GM21737 (cell line): ENCODE measurements around the gene OR5M11.
"Not testable (repeated sequence)": the region's sequence is repeated elsewhere in the genome, so short reads cannot be mapped to it uniquely, and the experiment has no call there.

Experiments
- ATAC-seq: cut with Tn5 transposase; IDR thresholded peaks from one replicate; pipeline ENCODE4 v1.9.1; 2021; ENCODE audit warnings: mild to moderate bottlenecking, moderate library complexity; ENCODE audit not compliant: unreplicated experiment

Gene OR5M11

DNA sequence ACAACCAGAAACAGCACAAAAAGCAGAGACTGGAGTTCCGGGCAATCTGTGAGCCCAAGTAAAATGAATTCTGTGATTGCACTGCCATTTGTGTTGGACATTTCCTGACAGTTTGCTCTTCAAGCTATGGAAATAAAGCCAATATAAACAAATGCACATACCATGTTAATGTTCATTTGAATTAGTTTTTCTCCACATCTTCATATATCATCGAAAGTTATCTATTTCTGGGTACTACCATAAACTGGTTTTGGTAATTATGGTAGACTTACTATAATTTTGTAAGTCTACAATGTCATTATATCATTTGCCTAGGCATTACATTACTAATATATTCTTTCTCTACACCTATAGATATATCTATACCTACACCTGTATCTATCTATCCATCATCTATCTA, at the start of gene OR5M11:
TSS of gene OR5M11 (minus strand) at position 101 of the 400 bp plus-strand sequence. CDS start at position 101, 0 bp downstream.
- ATAC-seq = no peak

DNA sequence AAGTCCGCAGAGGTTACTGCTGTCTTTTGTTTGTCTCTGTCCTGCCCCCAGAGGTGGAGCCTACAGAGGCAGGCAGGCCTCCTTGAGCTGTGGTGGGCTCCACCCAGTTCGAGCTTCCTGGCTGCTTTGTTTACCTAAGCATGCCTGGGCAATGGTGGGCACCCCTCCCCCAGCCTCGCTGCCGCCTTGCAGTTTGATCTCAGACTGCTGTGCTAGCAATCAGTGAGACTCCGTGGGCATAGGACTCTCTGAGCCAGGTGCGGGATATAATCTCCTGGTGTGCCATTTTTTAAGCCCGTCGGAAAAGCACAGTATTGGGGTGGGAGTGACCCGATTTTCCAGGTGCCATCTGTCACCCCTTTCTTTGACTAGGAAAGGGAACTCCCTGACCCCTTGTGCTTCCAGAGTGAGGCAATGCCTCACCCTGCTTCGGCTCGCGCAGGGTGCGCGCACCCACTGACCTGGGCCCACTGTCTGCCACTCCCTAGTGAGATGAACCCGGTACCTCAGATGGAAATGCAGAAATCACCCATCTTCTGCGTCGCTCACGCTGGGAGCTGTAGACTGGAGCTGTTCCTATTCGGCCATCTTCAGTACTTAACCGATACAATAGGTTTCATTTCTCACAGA, 49.1 kb upstream of the OR5M11 start:
- ATAC-seq = not testable (repeated sequence)

DNA sequence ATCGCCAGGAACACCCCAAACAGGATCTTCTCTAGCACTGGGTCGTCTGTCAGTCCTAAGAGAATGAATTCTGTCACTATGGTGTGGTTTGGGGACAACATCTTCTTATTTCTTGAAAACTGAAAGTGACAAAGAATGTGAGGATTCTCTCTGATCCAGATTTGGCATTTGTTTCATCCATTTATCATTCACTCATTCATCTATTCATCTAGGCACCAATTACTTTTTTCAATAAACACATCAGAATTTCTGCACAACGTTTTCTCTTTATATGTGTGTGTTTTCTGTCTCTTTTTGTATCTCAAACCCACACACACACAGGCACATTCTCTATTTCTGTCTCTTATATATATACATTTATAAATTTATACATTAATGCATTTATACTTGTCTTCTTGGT, 34.6 kb upstream of the OR5M11 start, which contains the start of gene OR5M10:
TSS of gene OR5M10 (minus strand) at position 101 of the 400 bp plus-strand sequence. CDS start at position 101, 0 bp downstream.
- ATAC-seq = no peak

DNA sequence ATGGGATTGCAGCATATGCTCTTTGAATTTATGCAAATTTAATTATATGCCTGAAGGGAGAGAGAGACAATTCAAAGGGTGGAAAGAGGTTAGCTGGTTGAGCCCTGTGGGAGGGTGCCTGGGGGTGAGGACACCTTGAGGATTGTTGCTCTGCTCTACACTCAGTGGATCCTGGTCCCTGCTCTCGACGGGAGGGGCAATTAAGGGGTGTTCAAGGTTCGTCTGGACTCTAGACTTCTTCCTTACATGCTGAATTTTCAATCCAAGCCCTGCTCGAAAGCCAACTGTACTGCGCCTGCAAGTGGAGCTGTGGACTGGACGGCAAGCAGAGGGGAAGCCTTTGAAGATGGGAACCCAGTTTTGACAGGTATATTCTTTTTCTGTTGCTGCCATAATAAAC, 15.5 kb upstream of the OR5M11 start:
- ATAC-seq = no peak

DNA sequence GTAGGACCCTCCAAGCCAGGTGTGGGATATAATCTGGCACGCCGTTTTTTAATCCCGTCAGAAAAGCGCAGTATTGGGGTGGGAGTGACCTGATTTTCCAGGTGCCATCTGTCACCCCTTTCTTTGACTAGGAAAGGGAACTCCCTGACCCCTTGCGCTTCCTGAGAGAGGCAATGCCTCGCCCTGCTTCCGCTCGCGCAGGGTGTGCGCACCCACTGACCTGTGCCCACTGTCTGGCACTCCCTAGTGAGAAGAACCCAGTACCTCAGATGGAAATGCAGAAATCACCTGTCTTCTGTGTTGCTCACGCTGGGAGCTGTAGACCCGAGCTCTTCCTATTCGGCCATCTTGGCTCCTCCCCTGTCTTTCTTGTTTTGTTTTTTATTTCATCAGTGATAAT, 11.6 kb upstream of the OR5M11 start:
- ATAC-seq = not testable (repeated sequence)

DNA sequence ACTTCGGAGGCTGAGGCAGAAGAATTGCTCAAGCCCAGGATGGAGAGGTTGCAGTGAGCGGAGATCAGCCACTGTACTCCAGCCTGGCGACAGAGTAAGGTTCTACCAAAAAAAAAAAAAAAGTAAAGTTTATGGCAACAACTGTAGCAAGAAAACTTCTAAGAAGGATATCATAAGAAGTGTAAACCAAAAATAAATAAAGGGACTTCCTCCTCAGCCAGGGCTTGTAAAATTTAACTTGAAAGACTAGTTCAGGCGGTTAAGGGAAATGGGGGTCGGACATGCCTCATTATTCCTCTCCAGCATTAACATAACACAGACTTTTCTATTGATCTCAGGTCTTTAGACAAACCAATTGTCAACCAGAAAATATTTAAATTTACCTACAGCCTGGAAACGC, 2.5 kb upstream of the OR5M11 start:
- ATAC-seq = no peak

DNA sequence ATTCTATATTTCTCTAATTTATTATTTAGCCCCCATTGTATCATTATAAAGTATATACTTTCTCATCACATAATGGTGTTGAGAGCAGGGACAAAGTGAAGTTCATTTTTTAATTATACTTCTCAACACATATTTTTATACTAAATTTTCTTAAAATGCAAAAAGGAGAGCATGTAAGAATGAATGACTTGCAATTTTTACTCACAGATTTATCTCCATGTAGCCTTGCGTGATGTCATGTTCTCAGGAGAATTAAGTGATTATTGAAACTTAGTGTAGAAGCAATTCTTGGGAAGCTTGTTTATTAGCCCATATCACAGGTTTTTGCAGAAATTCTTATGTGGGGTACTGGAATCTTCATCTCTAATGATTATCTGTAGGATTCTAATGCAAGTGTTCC, 682 bp upstream of the OR5M11 start:
- no peak for ATAC-seq

DNA sequence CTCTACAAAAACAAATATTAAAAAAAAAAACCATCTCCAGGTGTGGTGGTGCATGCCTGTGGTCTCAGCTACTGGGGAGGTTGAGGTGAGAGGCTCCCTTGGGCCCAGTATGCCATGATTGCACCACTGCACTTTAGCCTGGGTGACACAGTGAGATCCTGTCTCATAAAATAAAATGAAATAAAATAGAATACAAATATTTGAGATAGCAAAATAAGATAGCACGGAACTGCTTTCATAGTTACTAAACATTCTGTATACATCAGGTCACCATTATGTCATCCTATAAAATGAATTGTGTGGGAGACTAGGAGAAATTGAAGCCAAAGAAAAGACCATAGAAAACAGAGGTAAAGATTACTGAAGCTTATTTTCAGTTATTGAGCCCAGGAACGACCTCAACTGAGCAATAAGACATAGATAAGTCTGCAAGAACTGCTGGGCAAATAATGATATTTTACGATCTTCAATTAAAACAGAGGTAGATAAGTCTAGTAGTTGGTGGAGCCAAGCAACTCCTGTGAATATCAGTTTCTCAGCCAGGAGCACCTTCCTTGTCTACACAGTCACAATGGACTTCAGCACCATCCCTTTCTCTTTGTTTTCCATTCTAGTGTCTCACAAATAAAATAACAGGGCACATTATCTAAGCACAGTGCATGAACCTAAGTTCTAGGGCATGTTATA, 9.9 kb downstream of the OR5M11 start:
- ATAC-seq = no peak

DNA sequence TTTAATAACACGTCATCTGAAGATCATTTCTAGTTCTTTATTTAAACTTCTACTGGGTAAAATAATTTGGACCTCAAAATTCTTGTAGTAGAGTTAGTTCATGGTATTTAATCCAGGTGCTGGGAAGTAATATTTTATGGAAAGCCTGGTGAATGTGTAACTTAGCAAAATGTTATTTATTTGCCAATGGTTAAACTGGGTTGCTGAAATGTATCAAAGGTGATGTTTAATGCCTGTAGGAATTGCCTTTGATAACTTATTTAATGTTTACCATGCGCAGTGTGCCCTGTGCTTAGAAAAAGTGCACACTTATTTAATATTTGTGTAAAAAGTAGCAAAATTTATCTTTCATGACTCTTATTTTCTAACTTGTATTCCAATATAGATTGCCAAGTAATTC, 11.2 kb downstream of the OR5M11 start:
- no peak for ATAC-seq

DNA sequence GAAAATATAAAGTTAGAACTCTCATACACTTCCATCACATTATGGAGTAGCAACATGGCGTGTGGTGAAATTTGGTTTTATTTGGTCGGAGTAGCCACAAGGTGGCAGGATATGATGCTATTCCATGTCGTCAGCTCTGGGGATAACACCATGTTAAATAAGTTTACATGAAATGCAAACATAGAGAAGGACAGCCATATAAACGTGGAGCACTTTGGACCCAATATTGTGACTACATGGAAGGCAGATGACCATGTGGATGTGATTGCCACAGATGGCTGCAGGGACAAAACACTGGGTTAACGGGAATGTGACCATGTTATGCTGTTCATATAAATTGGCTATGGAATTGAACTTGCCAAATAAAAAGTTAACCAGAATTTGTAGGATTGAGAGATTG, 21.0 kb downstream of the OR5M11 start:
- ATAC-seq = no peak

DNA sequence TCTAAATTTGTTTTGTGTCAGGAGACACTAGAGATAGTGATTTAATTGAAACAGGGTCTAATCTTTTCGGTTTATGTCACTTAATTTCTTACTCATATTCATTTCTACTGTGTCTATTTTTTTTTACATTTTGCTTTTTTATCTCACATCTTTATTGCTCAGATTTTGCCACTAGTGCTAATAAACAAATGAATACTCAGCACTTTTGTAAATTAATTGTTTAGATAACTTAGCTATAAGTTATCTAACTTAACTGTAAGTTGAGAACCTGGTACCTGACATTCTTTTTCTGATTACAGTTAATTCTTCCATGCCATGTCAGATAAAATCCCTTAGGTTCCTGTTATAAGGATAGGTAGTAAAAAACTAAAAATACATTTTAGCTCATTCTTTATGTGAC, 29.8 kb downstream of the OR5M11 start:
- ATAC-seq = no peak

DNA sequence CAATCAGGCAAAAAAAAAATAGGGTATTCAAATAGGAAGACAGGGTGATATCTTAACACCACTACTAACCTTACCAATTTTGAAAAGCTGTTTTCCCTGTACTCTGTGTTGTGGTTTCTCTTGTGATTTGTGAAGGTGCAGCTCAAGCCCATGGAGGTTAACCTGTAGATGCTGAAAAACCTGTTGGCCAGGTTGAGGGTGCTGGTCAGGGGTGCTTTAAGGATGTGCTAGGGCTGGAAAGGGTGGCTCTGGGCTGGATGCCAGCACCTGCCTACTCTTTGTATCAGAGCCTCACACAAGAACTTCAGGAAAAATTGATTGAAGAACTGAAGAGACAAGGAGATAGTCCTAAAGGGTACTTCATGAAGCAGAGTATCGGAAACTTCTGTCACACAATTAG, 33.6 kb downstream of the OR5M11 start:
- ATAC-seq = no peak

DNA sequence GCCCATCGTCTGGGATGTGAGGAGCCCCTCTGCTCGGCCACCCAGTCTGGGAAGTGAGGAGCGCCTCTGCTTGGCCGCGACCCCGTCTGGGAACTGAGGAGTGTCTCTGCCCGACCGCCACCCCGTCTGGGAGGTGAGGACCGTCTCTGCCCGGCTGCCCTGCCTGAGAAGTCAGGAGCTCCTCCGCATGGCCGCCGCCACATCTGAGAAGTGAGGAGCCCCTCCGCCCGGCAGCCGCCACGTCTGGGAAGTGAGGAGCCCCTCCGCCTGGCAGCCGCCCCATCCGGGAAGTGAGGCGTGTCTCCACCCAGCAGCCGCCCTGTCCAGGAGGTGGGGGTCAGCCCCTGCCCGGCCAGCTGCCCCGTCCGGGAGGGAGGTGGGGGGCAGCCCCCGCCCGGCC, 46.0 kb downstream of the OR5M11 start:
- ATAC-seq = no peak

DNA sequence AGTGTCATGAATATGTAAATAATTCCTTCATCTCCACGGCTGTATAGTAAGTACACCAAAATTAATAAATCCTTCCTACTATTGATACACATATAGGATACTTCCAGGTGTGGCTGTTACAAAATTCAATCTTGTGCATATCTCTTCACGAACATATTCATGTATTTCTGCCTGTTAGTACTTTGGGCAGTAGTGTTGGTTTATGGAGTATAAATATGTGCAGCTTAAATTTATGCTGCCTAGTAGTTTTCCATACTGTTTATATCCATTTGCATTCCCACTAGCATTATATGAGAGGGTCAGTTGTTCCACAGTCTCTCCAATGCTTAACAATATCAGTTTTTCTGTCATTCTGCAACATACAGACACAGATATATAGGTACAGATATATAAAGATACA, 47.9 kb downstream of the OR5M11 start:
- no peak for ATAC-seq
